ENCODE measurements around the gene RTN3.
A peak's percentile ranks its signal among the peaks of the same experiment; 100 is the strongest.
"Not testable (repeated sequence)": the region's sequence is repeated elsewhere in the genome, so short reads cannot be mapped to it uniquely, and the experiment has no call there.

RTN3 gene

GRCh38 chr11:63769714-63770455 lies 88.6 kb downstream of the RTN3 start:
- DNase-seq (peak; percentile 74), ATAC-seq (ENCODE audit: insufficient read depth, low read depth) (peak; percentile 57)
- TF ChIP-seq EZH2 (IDR thresholded peaks at IDR 0.05; ENCODE audit: borderline replicate concordance, low read depth, low read length, severe bottlenecking), result peak; percentile 88
- TF ChIP-seq CTCF (IDR thresholded peaks at IDR 0.05; ENCODE audit: borderline replicate concordance, extremely low read depth, low read length, poor library complexity, severe bottlenecking), result no peak
- Histone ChIP-seq H2AFZ (ENCODE audit: low read depth, low read length) (peak overlapping the region; percentile 91), H3K4me3 (ENCODE audit: low read depth in 1 of 2, low read length in 2 of 2) (peak overlapping the region; percentile 62 to 67; a peak in 3 of 4 replicates), H3K9me3 (ENCODE audit: insufficient read depth, low read length, severe bottlenecking) (no peaks in the 10 kb centered on the region), H3K79me2 (ENCODE audit: insufficient read depth, low read length) (peaks cover 18% of the 10 kb centered on the region), H4K20me1 (ENCODE audit: insufficient read depth, low read length) (peaks cover 27% of the 10 kb centered on the region), H3K9ac (ENCODE audit: low read depth, low read length) (peak overlapping the region; percentile 71), H3K27ac (ENCODE audit: low read length) (no peak overlapping the region), H3K4me2 (ENCODE audit: insufficient read depth, low read length) (peak overlapping the region; percentile 82), H3K4me1 (ENCODE audit: insufficient read depth, low read length) (peaks cover 40% of the 10 kb centered on the region), H3K36me3 (ENCODE audit: insufficient read depth, low read length) (peaks cover 11% of the 10 kb centered on the region), H3K27me3 (ENCODE audit: insufficient read depth, low read length, poor library complexity) (peaks cover 36% of the 10 kb centered on the region)

DNA sequence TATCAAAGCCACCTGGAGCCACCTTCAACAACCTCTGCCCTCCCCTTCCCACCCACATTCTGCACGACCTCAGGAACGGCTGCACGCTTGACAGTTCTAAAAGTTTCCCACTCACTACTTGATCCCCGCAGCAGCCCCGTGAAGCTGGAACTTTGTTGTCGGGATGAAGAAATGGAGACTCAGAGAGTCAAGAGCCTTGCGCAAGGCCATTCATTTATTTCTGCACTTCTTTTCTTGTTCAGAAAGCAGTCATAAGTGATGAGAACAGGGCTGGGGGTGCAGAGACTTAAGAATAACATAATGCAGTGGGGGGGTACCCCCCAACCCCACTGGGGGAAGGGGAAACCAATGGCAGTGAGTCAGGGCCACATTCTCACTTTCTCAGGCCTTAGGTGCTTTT lies 89.5 kb downstream of the RTN3 start:
- Histone ChIP-seq H3K36me3 (ENCODE audit: insufficient read depth, low read length) (peaks cover 2% of the 10 kb centered on the region; the same call in 1 of the 2 replicates), H3K4me2 (ENCODE audit: insufficient read depth, low read length) (no peak overlapping the region), H3K4me1 (ENCODE audit: insufficient read depth, low read length) (peaks cover 39% of the 10 kb centered on the region), H3K27me3 (ENCODE audit: insufficient read depth, low read length, poor library complexity) (peaks cover 36% of the 10 kb centered on the region), H3K27ac (ENCODE audit: low read length) (no peak overlapping the region), H3K79me2 (ENCODE audit: insufficient read depth, low read length) (peaks cover 18% of the 10 kb centered on the region), H3K9me3 (ENCODE audit: insufficient read depth, low read length, severe bottlenecking) (no peaks in the 10 kb centered on the region), H3K9ac (ENCODE audit: low read depth, low read length) (no peak overlapping the region), H4K20me1 (ENCODE audit: insufficient read depth, low read length) (peaks cover 23% of the 10 kb centered on the region), H3K4me3 (ENCODE audit: low read depth in 1 of 2, low read length in 2 of 2) (no peak overlapping the region), H2AFZ (ENCODE audit: low read depth, low read length) (no peak overlapping the region)
- no peak for ATAC-seq (ENCODE audit: insufficient read depth, low read depth)
- DNase-seq, result no peak
- no peak for TF ChIP-seq EZH2 (IDR thresholded peaks at IDR 0.05; ENCODE audit: borderline replicate concordance, low read depth, low read length, severe bottlenecking)
- no peak for TF ChIP-seq CTCF (IDR thresholded peaks at IDR 0.05; ENCODE audit: borderline replicate concordance, extremely low read depth, low read length, poor library complexity, severe bottlenecking)

DNA sequence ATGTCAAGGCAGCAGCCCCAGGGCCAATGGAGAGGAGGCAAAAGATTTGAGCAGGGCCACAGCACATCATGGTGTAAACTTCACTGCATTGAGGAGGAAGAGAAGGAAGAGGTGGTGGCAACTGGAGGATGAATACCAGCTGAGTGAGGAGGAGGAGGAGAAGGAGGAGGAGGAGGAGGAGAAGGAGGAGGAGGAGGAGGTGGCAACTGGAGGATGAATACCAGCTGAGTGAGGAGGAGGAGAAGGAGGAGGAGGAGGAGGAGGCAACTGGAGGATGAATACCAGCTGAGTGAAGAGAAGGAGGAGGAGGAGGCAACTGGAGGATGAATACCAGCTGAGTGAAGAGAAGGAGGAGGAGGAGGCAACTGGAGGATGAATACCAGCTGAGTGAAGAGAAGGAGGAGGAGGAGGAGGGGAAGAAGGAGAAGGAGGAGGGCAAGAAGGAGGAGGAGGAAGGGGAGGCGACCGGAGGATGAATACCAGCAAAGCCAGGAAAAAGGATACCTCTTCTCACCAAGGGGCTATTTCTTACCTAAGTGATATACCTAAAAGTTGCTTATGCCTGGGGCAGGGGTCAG lies 90.5 kb downstream of the RTN3 start:
- H3K9ac ChIP-seq (ENCODE audit: low read depth, low read length); H2AFZ ChIP-seq (ENCODE audit: low read depth, low read length); H3K36me3 ChIP-seq (ENCODE audit: insufficient read depth, low read length); H3K27ac ChIP-seq (ENCODE audit: low read length); H3K4me3 ChIP-seq (ENCODE audit: low read depth in 1 of 2, low read length in 2 of 2); H3K9me3 ChIP-seq (ENCODE audit: insufficient read depth, low read length, severe bottlenecking); DNase-seq; H3K4me2 ChIP-seq (ENCODE audit: insufficient read depth, low read length); ATAC-seq (ENCODE audit: insufficient read depth, low read depth): not testable (repeated sequence)
- Histone ChIP-seq H4K20me1 (ENCODE audit: insufficient read depth, low read length) (peaks cover 12% of the 10 kb centered on the region), H3K27me3 (ENCODE audit: insufficient read depth, low read length, poor library complexity) (peaks cover 36% of the 10 kb centered on the region), H3K79me2 (ENCODE audit: insufficient read depth, low read length) (peaks cover 12% of the 10 kb centered on the region), H3K4me1 (ENCODE audit: insufficient read depth, low read length) (peaks cover 29% of the 10 kb centered on the region)

DNA sequence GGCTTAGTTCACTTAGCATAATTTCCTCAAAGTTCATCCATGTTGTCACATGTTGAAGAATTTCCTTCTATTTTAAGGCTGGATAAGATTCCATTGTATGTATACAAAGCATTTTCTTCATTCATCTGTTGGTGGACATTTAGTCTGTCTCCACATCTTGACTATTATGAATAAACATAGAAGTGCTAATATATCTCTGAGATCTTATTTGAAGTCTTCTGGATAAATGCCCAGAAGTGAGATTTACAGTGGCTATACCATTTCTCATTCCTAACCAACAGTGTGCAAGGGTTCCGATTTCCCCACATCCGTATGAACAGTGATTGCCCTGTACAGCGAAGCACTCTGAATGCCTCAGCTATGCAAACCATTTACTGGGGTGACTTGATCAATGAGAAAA lies 93.9 kb downstream of the RTN3 start:
- Histone ChIP-seq H3K9me3 (ENCODE audit: insufficient read depth, low read length, severe bottlenecking) (no peaks in the 10 kb centered on the region), H2AFZ (ENCODE audit: low read depth, low read length) (no peak overlapping the region), H3K4me1 (ENCODE audit: insufficient read depth, low read length) (peaks cover 1% of the 10 kb centered on the region), H3K27ac (ENCODE audit: low read length) (no peak overlapping the region), H4K20me1 (ENCODE audit: insufficient read depth, low read length) (no peaks in the 10 kb centered on the region), H3K36me3 (ENCODE audit: insufficient read depth, low read length) (no peaks in the 10 kb centered on the region), H3K79me2 (ENCODE audit: insufficient read depth, low read length) (no peaks in the 10 kb centered on the region), H3K4me3 (ENCODE audit: low read depth in 1 of 2, low read length in 2 of 2) (no peak overlapping the region), H3K9ac (ENCODE audit: low read depth, low read length) (no peak overlapping the region), H3K4me2 (ENCODE audit: insufficient read depth, low read length) (no peak overlapping the region), H3K27me3 (ENCODE audit: insufficient read depth, low read length, poor library complexity) (peaks cover 24% of the 10 kb centered on the region)
- DNase-seq (no peak), ATAC-seq (ENCODE audit: insufficient read depth, low read depth) (no peak)
- TF ChIP-seq EZH2 (IDR thresholded peaks at IDR 0.05; ENCODE audit: borderline replicate concordance, low read depth, low read length, severe bottlenecking), result no peak
- TF ChIP-seq CTCF (IDR thresholded peaks at IDR 0.05; ENCODE audit: borderline replicate concordance, extremely low read depth, low read length, poor library complexity, severe bottlenecking), result no peak
